AG04449 (cell line): ENCODE results near the gene SMIM23.

Experiments used
- CTCF ChIA-PET: fragments of 350-600 bp; formaldehyde crosslinking; extraction: SDS; loops from one replicate; lab custom pipeline; 2021; ENCODE audit warnings: antibody characterized with exemption; lab: Yijun Ruan, JAX
- POLR2A ChIA-PET: fragments of 400-600, 350-600 bp; formaldehyde crosslinking; extraction: SDS; loops from one replicate; lab custom pipeline; 2020; ENCODE audit warnings: antibody characterized with exemption, inconsistent platforms; lab: Yijun Ruan, JAX
- DNase-seq: peaks from one replicate; pipeline ENCODE4 v3.0.0-alpha.2; 2010; ENCODE audit warnings: low read depth, low spot score
- H3K4me3 ChIP-seq: 2 replicates; pipeline ENCODE4 v1.5.1; 2011; ENCODE audit warnings: low read depth, mild to moderate bottlenecking, control low read depth, low read length
- TF ChIP-seq, protein P1 (sequence below): IDR thresholded peaks from one replicate; pipeline ENCODE4 v1.5.1; 2011; ENCODE audit warnings: mild to moderate bottlenecking, moderate library complexity, low read length, control low read depth, inconsistent platforms; ENCODE audit not compliant: insufficient read depth; ENCODE audit errors: missing control alignments

Gene SMIM23

GRCh38 chr5:171766875-171767274, 18.7 kb upstream of the SMIM23 start:
- POLR2A ChIA-PET, result no interaction called here
- DNase-seq, result no peak
- CTCF ChIA-PET, result interaction anchor here (1.0 kb wide), 1 partner anchor 15 kb away, joined by 3 read pairs; no protein-coding TSS in a partner anchor
- TF ChIP-seq, protein P1, sequence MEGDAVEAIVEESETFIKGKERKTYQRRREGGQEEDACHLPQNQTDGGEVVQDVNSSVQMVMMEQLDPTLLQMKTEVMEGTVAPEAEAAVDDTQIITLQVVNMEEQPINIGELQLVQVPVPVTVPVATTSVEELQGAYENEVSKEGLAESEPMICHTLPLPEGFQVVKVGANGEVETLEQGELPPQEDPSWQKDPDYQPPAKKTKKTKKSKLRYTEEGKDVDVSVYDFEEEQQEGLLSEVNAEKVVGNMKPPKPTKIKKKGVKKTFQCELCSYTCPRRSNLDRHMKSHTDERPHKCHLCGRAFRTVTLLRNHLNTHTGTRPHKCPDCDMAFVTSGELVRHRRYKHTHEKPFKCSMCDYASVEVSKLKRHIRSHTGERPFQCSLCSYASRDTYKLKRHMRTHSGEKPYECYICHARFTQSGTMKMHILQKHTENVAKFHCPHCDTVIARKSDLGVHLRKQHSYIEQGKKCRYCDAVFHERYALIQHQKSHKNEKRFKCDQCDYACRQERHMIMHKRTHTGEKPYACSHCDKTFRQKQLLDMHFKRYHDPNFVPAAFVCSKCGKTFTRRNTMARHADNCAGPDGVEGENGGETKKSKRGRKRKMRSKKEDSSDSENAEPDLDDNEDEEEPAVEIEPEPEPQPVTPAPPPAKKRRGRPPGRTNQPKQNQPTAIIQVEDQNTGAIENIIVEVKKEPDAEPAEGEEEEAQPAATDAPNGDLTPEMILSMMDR, result no peak
- H3K4me3 ChIP-seq, result no peak overlapping the region

- ChIA-PET CTCF (no interaction called here), POLR2A (no interaction called here)
- no peak for DNase-seq
- no peak overlapping the region for H3K4me3 ChIP-seq
- TF ChIP-seq, protein P1, result no peak
Measured at GRCh38 chr5:171770153-171770552, 15.5 kb upstream of the SMIM23 start.

- POLR2A ChIA-PET, result no interaction called here
- TF ChIP-seq, protein P1, result no peak
- CTCF ChIA-PET, result no interaction called here
- no peak overlapping the region for H3K4me3 ChIP-seq
- DNase-seq, result no peak
Measured at GRCh38 chr5:171771856-171772255, 13.8 kb upstream of the SMIM23 start.

- no peak overlapping the region for H3K4me3 ChIP-seq
- TF ChIP-seq, protein P1, result no peak
- DNase-seq, result no peak
- POLR2A ChIA-PET, result no interaction called here
- CTCF ChIA-PET, result no interaction called here
Measured at GRCh38 chr5:171773106-171773505, 12.5 kb upstream of the SMIM23 start.

DNA sequence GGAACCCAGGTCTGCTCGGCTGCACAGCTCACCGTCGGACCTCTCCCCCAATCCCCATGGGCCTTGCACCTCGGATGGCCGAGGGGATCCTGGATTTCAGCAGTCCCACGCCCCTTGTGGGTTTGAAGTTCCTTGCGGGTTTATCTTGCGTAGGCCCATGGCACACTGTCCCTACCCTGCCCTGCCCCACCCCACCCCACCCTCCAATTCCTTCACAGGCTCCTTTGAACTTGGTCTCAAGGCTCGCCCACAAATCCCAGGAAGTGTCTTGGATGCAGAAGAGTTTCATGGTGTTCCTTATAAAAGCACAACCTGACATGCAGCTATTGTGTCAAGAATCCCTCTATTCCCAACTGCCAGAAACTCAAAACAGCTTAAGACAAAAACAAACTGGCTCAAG, 11.2 kb upstream of the SMIM23 start:
- H3K4me3 ChIP-seq, result no peak overlapping the region
- ChIA-PET POLR2A (no interaction called here), CTCF (no interaction called here)
- TF ChIP-seq, protein P1, result no peak
- DNase-seq, result no peak

- POLR2A ChIA-PET, result no interaction called here
- TF ChIP-seq, protein P1, result no peak
- CTCF ChIA-PET, result no interaction called here
- H3K4me3 ChIP-seq, result no peak overlapping the region
- no peak for DNase-seq
Measured at GRCh38 chr5:171776213-171776612, 9.4 kb upstream of the SMIM23 start.
